HFFc6 (cell line): Measurements from ENCODE around the gene RBBP9. TPM values are rescaled to one million over a fixed set of nuclear protein-coding genes. Genes with fewer than 3 reads are reported as not detected.

Source experiments
- DNase-seq: peaks from one replicate; pipeline ENCODE4 v3.0.0-alpha.2; 2018
- H3K27ac Mint-ChIP-seq: 2 replicates; pipeline ENCODE4 v1.8.0; 2020; ENCODE audit warnings: mild to moderate bottlenecking, mixed read lengths
- H3K27me3 Mint-ChIP-seq: 2 replicates; pipeline ENCODE4 v1.8.0; 2021; ENCODE audit warnings: mild to moderate bottlenecking, moderate library complexity, mixed read lengths; ENCODE audit not compliant: insufficient read depth
- H3K36me3 Mint-ChIP-seq: 2 replicates; pipeline ENCODE4 v1.8.0; 2021; ENCODE audit warnings: low read depth, mixed read lengths
- H3K4me1 Mint-ChIP-seq: 2 replicates; pipeline ENCODE4 v1.8.0; 2020; ENCODE audit warnings: low read depth, mixed read lengths
- H3K4me3 Mint-ChIP-seq: 2 replicates; pipeline ENCODE4 v1.8.0; 2020; ENCODE audit warnings: mild to moderate bottlenecking, moderate library complexity, mixed read lengths
- H3K9me3 Mint-ChIP-seq: 2 replicates; pipeline ENCODE4 v1.8.0; 2020; ENCODE audit warnings: mild to moderate bottlenecking, mixed read lengths
- CTCF ChIP-seq: fragments of 200-600 bp; sonication (generic); IDR thresholded peaks from 2 replicates; pipeline ENCODE4 v1.5.0; 2021; ENCODE audit warnings: antibody characterized with exemption, mild to moderate bottlenecking
- microRNA-seq: library from miRNA; unstranded; fragments of <30 nt; microRNA quantifications from one replicate; pipeline ENCODE4, GENCODE V29; 2019
- total RNA-seq, 6 experiments: library from RNA; stranded (reverse); fragmentation: NEBNext Ultra II Directional; extraction: Animal tissue kit (Norgen Biotek cat#: 25700); gene quantifications; 2 replicates in 1 of 6; 3 replicates in 5 of 6; pipeline ENCODE4 v1.2.3, GENCODE V29; 2021

The RBBP9 gene
- total RNA-seq, 6 experiments from 2014 or later = 11.5 to 17.5 (median 15.8) TPM

GRCh38 chr20:18456600-18456999, 40.4 kb downstream of the RBBP9 start:
- no peaks in the 10 kb centered on the region for H3K9me3 Mint-ChIP-seq
- no peak for DNase-seq
- H3K4me3 Mint-ChIP-seq = no peak overlapping the region
- no peaks in the 10 kb centered on the region for H3K4me1 Mint-ChIP-seq
- no peaks in the 10 kb centered on the region for H3K36me3 Mint-ChIP-seq
- H3K27ac Mint-ChIP-seq = no peak overlapping the region
- no peak for TF ChIP-seq CTCF
- no peaks in the 10 kb centered on the region; the same call in 1 of the 2 replicates for H3K27me3 Mint-ChIP-seq

- TF ChIP-seq CTCF = no peak
- no peaks in the 10 kb centered on the region for H3K27me3 Mint-ChIP-seq
- H3K4me1 Mint-ChIP-seq = peaks cover 17% of the 10 kb centered on the region
- H3K4me3 Mint-ChIP-seq = no peak overlapping the region
- no peaks in the 10 kb centered on the region; the same call in 1 of the 2 replicates for H3K36me3 Mint-ChIP-seq
- H3K9me3 Mint-ChIP-seq = no peaks in the 10 kb centered on the region
- H3K27ac Mint-ChIP-seq = no peak overlapping the region
- DNase-seq = peak; percentile 36
Observed at GRCh38 chr20:18443886-18444285, 53.1 kb downstream of the RBBP9 start.

- no peak overlapping the region for H3K27ac Mint-ChIP-seq
- no peaks in the 10 kb centered on the region for H3K9me3 Mint-ChIP-seq
- no peak for DNase-seq
- TF ChIP-seq CTCF = no peak
- no peaks in the 10 kb centered on the region for H3K36me3 Mint-ChIP-seq
- no peaks in the 10 kb centered on the region for H3K27me3 Mint-ChIP-seq
- no peak overlapping the region for H3K4me3 Mint-ChIP-seq
- peaks cover 17% of the 10 kb centered on the region for H3K4me1 Mint-ChIP-seq
Observed at GRCh38 chr20:18440403-18440802, 56.6 kb downstream of the RBBP9 start.

GRCh38 chr20:18436847-18437246, 60.2 kb downstream of the RBBP9 start:
- Mint-ChIP-seq H3K9me3 (no peaks in the 10 kb centered on the region), H3K36me3 (no peaks in the 10 kb centered on the region), H3K4me3 (no peak overlapping the region), H3K4me1 (no peaks in the 10 kb centered on the region), H3K27me3 (no peaks in the 10 kb centered on the region), H3K27ac (no peak overlapping the region)
- no peak for DNase-seq
- no peak for TF ChIP-seq CTCF

Small RNAs within 50 kb of the gene (microRNA-seq; reads per million reads assigned to microRNA genes)
- 3.1 reads per million for gene MIR3192

Other genes starting within 250 kb of the RBBP9 start
- gene ZNF133, start 208.7 kb downstream of the RBBP9 start, total RNA-seq = 10 to 100 TPM in 4 of 6 experiments, 1 to 10 TPM in 2; 8.9 to 11.4 (median 10.2) TPM
- 1 to 10 TPM; 1.1 to 1.6 (median 1.5) TPM for gene DZANK1, start 30.2 kb downstream of the RBBP9 start, total RNA-seq
- gene POLR3F, start 29.8 kb downstream of the RBBP9 start, total RNA-seq = 10 to 100 TPM; 10.7 to 12.8 (median 12.0) TPM
- gene SEC23B, start 10.7 kb upstream of the RBBP9 start, total RNA-seq = 10 to 100 TPM; 50.8 to 63.4 (median 57.6) TPM
- gene SMIM26, start 70.2 kb upstream of the RBBP9 start, total RNA-seq = 10 to 100 TPM; 59.7 to 71.0 (median 67.7) TPM
- 10 to 100 TPM; 53.6 to 75.1 (median 70.6) TPM for gene DTD1, start 90.8 kb upstream of the RBBP9 start, total RNA-seq